ENCODE data around the gene HCFC1R1.

DNA sequence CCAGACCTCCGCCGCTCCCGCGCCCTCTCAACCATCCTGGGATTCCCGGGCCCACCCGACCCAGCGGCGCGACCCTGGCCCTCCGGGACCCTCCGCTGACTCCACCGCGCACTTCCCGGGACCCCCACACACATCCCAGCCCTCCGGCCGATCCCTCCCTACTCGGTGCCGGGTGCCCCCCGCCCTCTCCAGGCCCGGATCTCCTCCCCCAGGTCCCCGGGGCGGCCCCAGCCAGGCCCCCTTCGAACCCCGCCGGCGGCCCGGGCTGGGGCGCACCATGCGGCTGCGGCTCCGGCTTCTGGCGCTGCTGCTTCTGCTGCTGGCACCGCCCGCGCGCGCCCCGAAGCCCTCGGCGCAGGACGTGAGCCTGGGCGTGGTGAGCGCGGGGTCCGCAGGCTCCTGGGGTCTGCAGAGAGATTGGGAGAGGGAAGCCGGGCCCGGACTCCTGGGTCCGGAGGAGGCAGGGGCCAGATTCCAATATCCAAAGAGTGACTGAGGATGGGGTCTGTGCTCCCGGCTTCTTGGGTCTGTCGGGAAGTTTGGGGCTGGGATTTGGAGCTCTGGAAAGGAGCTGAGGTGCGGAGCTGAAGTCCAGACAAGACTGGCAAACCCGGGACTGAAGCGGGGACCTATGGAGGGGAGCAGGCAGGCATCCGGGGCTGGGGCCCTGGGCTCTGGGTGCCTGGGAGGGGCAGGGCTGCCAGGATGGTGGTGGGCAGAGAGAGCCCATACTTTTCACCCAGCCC is 23.1 kb upstream of the HCFC1R1 start:
- TF ChIP-seq SIN3A (IDR thresholded peaks at IDR 0.05; ENCODE audit: borderline replicate concordance, insufficient read depth, low read length) (no peak), POLR2AphosphoS5 (IDR thresholded peaks at IDR 0.05; ENCODE audit: low read depth, low read length) (no peak)
- TF ChIP-seq, protein P1, sequence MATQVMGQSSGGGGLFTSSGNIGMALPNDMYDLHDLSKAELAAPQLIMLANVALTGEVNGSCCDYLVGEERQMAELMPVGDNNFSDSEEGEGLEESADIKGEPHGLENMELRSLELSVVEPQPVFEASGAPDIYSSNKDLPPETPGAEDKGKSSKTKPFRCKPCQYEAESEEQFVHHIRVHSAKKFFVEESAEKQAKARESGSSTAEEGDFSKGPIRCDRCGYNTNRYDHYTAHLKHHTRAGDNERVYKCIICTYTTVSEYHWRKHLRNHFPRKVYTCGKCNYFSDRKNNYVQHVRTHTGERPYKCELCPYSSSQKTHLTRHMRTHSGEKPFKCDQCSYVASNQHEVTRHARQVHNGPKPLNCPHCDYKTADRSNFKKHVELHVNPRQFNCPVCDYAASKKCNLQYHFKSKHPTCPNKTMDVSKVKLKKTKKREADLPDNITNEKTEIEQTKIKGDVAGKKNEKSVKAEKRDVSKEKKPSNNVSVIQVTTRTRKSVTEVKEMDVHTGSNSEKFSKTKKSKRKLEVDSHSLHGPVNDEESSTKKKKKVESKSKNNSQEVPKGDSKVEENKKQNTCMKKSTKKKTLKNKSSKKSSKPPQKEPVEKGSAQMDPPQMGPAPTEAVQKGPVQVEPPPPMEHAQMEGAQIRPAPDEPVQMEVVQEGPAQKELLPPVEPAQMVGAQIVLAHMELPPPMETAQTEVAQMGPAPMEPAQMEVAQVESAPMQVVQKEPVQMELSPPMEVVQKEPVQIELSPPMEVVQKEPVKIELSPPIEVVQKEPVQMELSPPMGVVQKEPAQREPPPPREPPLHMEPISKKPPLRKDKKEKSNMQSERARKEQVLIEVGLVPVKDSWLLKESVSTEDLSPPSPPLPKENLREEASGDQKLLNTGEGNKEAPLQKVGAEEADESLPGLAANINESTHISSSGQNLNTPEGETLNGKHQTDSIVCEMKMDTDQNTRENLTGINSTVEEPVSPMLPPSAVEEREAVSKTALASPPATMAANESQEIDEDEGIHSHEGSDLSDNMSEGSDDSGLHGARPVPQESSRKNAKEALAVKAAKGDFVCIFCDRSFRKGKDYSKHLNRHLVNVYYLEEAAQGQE (IDR thresholded peaks at IDR 0.05; ENCODE audit: insufficient read depth in 1 of 2, low read depth in 2 of 2, low read length in 2 of 2): no peak
